ENCODE data around the gene FEZF2. TPM values are rescaled to one million over a fixed set of nuclear protein-coding genes. Genes with fewer than 3 reads are reported as not detected.

The FEZF2 gene
- total RNA-seq = not detected in 2 replicates

GRCh38 chr3:62373215-62373614 lies at the start of gene FEZF2:
FEZF2 (minus strand) TSS chr3:62373550; CDS start chr3:62372868, 682 bp downstream.

